Measurements from ENCODE around the gene ANKRD12.

DNA sequence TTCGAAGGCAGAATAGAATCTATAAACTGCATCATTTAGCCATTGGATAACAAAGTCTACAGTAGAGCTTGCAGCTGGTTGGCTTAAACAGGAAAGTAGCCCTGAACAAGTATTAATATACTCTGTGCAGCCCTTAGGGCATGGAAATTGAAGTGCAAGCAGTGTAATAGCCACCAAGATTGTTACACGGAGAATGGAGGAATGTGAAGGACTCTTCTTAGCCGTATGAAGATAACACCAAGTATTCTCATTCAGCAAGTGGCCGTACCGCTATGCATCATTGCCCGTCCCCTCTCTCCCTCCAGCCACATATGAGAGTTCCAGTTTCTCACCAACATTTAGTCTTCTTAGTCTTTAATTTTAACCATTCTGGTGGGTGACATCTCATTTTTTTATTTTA, 40.5 kb downstream of the ANKRD12 start:
- TF ChIP-seq POLR2A (IDR thresholded peaks at IDR 0.05) (no peak), POLR2AphosphoS5 (IDR thresholded peaks at IDR 0.05; ENCODE audit: insufficient read depth in 1 of 2, low read depth in 1 of 2) (no peak)
